WTC11 (cell line): ENCODE measurements around the gene TRAPPC11.

Experiments used
- GABPB1 ChIP-seq: sonication (generic); formaldehyde crosslinking; IDR thresholded peaks from 2 replicates; pipeline ENCODE4 v1.8.1; 2023; ENCODE audit warnings: mild to moderate bottlenecking, missing genetic modification reagents
- NFYB ChIP-seq: sonication (generic); formaldehyde crosslinking; conservative IDR thresholded peaks from 2 replicates; pipeline ENCODE4 v1.8.0; 2022; ENCODE audit warnings: low read depth, missing genetic modification reagents
- NR2C2 ChIP-seq: sonication (generic); formaldehyde crosslinking; IDR thresholded peaks from 2 replicates; pipeline ENCODE4 v1.8.0; 2022; ENCODE audit warnings: mild to moderate bottlenecking, missing genetic modification reagents
- SP1 ChIP-seq: sonication (generic); formaldehyde crosslinking; conservative IDR thresholded peaks from 2 replicates; pipeline ENCODE4 v1.8.1; 2022; ENCODE audit warnings: missing genetic modification reagents
- ZNF121 ChIP-seq: sonication (generic); formaldehyde crosslinking; IDR thresholded peaks from 2 replicates; pipeline ENCODE4 v1.8.0; 2023; ENCODE audit warnings: missing genetic modification reagents
- ZNF423 ChIP-seq: fragments of 250-450 bp; sonication (Bioruptor Pico); IDR thresholded peaks from 2 replicates; pipeline ENCODE4 v2.1.2; 2022; ENCODE audit warnings: mild to moderate bottlenecking, moderate library complexity
- TF ChIP-seq, protein P1 (sequence below): fragments of 200-600 bp; IDR thresholded peaks from 2 replicates; pipeline ENCODE4 v1.8.0; 2022; ENCODE audit warnings: antibody characterized with exemption
- TF ChIP-seq, protein P2 (sequence below): sonication (generic); formaldehyde crosslinking; IDR thresholded peaks from 2 replicates; pipeline ENCODE4 v1.8.0; 2022; ENCODE audit warnings: mild to moderate bottlenecking, missing genetic modification reagents
- TF ChIP-seq, protein P3 (sequence below): sonication (generic); formaldehyde crosslinking; IDR thresholded peaks from 2 replicates; pipeline ENCODE4 v1.8.1; 2023; ENCODE audit warnings: mild to moderate bottlenecking, missing genetic modification reagents
- TF ChIP-seq, protein P4 (sequence below): sonication (generic); formaldehyde crosslinking; IDR thresholded peaks from 2 replicates; pipeline ENCODE4 v1.8.1; 2023; ENCODE audit warnings: mild to moderate bottlenecking, missing genetic modification reagents, moderate library complexity
- TF ChIP-seq, protein P5 (sequence below): sonication (generic); formaldehyde crosslinking; IDR thresholded peaks from 2 replicates; pipeline ENCODE4 v1.8.0; 2022; ENCODE audit warnings: missing genetic modification reagents
- TF ChIP-seq, protein P6 (sequence below): sonication (generic); formaldehyde crosslinking; IDR thresholded peaks from 2 replicates; pipeline ENCODE4 v1.8.1; 2022; ENCODE audit warnings: low read depth, mild to moderate bottlenecking, moderate library complexity, missing genetic modification reagents, borderline replicate concordance
- TF ChIP-seq, protein P7 (sequence below): sonication (generic); formaldehyde crosslinking; conservative IDR thresholded peaks from 2 replicates; pipeline ENCODE4 v1.8.1; 2022; ENCODE audit warnings: mild to moderate bottlenecking, missing genetic modification reagents

DNA sequence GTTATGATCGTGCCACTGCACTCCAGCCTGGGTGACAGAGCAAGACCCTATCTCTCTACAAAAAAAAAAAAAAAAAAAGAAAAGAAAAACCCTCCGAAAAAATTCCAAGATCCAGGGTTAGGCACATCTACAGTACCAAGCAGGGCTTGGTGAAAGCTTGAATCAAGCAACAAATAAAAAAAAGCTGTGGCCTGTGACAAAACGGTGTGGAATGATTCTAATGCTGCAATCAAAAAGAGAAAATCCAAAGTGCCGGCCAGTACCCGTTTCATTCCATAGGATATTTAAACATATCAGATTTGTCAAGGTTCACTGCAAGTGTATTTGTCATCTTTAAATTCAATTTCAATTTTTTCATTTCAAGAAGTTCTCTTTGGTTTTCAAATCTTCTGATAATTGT is 20.7 kb upstream of the TRAPPC11 start:
- TF ChIP-seq, protein P1, sequence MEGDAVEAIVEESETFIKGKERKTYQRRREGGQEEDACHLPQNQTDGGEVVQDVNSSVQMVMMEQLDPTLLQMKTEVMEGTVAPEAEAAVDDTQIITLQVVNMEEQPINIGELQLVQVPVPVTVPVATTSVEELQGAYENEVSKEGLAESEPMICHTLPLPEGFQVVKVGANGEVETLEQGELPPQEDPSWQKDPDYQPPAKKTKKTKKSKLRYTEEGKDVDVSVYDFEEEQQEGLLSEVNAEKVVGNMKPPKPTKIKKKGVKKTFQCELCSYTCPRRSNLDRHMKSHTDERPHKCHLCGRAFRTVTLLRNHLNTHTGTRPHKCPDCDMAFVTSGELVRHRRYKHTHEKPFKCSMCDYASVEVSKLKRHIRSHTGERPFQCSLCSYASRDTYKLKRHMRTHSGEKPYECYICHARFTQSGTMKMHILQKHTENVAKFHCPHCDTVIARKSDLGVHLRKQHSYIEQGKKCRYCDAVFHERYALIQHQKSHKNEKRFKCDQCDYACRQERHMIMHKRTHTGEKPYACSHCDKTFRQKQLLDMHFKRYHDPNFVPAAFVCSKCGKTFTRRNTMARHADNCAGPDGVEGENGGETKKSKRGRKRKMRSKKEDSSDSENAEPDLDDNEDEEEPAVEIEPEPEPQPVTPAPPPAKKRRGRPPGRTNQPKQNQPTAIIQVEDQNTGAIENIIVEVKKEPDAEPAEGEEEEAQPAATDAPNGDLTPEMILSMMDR, result no peak
- TF ChIP-seq ZNF121, result no peak
- no peak for TF ChIP-seq NR2C2 (CRISPR knock-in tag)
- no peak for TF ChIP-seq SP1 (CRISPR knock-in tag)
- TF ChIP-seq, protein P2, sequence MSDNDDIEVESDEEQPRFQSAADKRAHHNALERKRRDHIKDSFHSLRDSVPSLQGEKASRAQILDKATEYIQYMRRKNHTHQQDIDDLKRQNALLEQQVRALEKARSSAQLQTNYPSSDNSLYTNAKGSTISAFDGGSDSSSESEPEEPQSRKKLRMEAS, result no peak
- TF ChIP-seq, protein P3, sequence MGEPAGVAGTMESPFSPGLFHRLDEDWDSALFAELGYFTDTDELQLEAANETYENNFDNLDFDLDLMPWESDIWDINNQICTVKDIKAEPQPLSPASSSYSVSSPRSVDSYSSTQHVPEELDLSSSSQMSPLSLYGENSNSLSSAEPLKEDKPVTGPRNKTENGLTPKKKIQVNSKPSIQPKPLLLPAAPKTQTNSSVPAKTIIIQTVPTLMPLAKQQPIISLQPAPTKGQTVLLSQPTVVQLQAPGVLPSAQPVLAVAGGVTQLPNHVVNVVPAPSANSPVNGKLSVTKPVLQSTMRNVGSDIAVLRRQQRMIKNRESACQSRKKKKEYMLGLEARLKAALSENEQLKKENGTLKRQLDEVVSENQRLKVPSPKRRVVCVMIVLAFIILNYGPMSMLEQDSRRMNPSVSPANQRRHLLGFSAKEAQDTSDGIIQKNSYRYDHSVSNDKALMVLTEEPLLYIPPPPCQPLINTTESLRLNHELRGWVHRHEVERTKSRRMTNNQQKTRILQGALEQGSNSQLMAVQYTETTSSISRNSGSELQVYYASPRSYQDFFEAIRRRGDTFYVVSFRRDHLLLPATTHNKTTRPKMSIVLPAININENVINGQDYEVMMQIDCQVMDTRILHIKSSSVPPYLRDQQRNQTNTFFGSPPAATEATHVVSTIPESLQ, result no peak
- no peak for TF ChIP-seq GABPB1 (CRISPR knock-in tag)
- TF ChIP-seq ZNF423 (CRISPR knock-in tag), result no peak
- TF ChIP-seq, protein P4, sequence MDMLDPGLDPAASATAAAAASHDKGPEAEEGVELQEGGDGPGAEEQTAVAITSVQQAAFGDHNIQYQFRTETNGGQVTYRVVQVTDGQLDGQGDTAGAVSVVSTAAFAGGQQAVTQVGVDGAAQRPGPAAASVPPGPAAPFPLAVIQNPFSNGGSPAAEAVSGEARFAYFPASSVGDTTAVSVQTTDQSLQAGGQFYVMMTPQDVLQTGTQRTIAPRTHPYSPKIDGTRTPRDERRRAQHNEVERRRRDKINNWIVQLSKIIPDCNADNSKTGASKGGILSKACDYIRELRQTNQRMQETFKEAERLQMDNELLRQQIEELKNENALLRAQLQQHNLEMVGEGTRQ (CRISPR knock-in tag), result no peak
- no peak for TF ChIP-seq NFYB (CRISPR knock-in tag)
- TF ChIP-seq, protein P5, sequence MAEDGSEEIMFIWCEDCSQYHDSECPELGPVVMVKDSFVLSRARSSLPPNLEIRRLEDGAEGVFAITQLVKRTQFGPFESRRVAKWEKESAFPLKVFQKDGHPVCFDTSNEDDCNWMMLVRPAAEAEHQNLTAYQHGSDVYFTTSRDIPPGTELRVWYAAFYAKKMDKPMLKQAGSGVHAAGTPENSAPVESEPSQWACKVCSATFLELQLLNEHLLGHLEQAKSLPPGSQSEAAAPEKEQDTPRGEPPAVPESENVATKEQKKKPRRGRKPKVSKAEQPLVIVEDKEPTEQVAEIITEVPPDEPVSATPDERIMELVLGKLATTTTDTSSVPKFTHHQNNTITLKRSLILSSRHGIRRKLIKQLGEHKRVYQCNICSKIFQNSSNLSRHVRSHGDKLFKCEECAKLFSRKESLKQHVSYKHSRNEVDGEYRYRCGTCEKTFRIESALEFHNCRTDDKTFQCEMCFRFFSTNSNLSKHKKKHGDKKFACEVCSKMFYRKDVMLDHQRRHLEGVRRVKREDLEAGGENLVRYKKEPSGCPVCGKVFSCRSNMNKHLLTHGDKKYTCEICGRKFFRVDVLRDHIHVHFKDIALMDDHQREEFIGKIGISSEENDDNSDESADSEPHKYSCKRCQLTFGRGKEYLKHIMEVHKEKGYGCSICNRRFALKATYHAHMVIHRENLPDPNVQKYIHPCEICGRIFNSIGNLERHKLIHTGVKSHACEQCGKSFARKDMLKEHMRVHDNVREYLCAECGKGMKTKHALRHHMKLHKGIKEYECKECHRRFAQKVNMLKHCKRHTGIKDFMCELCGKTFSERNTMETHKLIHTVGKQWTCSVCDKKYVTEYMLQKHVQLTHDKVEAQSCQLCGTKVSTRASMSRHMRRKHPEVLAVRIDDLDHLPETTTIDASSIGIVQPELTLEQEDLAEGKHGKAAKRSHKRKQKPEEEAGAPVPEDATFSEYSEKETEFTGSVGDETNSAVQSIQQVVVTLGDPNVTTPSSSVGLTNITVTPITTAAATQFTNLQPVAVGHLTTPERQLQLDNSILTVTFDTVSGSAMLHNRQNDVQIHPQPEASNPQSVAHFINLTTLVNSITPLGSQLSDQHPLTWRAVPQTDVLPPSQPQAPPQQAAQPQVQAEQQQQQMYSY (CRISPR knock-in tag), result no peak
- TF ChIP-seq, protein P6, sequence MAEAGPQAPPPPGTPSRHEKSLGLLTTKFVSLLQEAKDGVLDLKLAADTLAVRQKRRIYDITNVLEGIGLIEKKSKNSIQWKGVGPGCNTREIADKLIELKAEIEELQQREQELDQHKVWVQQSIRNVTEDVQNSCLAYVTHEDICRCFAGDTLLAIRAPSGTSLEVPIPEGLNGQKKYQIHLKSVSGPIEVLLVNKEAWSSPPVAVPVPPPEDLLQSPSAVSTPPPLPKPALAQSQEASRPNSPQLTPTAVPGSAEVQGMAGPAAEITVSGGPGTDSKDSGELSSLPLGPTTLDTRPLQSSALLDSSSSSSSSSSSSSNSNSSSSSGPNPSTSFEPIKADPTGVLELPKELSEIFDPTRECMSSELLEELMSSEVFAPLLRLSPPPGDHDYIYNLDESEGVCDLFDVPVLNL (CRISPR knock-in tag), result no peak
- TF ChIP-seq, protein P7, sequence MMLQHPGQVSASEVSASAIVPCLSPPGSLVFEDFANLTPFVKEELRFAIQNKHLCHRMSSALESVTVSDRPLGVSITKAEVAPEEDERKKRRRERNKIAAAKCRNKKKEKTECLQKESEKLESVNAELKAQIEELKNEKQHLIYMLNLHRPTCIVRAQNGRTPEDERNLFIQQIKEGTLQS (CRISPR knock-in tag), result no peak
